ENCODE measurements around the gene SCN8A.

The SCN8A gene

DNA sequence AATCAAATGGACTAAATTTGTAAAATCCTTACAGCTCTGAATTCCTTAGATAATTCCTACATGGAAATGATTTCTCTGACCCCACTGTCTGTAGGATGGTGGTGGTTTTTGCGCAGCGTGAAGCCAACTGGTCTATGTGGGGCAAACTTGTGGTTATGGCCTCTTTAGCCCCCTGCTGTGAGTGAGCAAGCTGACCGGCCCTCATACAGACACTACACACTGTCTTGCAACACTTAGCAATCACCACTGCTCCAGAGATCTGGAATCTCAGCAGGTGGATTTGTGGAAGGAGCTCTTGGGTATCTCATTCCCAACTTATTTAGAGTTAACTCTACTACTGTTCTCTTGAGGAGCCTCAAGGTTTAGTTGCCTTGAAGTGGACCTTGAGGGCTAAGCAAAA, 70.2 kb downstream of the SCN8A start:
- TF ChIP-seq EZH2phosphoT487 (IDR thresholded peaks at IDR 0.05; ENCODE audit: low read length) = no peak
- no peak for TF ChIP-seq EZH2 (optimal IDR thresholded peaks at IDR 0.05; ENCODE audit: low read depth, low read length)
- TF ChIP-seq, protein P1, sequence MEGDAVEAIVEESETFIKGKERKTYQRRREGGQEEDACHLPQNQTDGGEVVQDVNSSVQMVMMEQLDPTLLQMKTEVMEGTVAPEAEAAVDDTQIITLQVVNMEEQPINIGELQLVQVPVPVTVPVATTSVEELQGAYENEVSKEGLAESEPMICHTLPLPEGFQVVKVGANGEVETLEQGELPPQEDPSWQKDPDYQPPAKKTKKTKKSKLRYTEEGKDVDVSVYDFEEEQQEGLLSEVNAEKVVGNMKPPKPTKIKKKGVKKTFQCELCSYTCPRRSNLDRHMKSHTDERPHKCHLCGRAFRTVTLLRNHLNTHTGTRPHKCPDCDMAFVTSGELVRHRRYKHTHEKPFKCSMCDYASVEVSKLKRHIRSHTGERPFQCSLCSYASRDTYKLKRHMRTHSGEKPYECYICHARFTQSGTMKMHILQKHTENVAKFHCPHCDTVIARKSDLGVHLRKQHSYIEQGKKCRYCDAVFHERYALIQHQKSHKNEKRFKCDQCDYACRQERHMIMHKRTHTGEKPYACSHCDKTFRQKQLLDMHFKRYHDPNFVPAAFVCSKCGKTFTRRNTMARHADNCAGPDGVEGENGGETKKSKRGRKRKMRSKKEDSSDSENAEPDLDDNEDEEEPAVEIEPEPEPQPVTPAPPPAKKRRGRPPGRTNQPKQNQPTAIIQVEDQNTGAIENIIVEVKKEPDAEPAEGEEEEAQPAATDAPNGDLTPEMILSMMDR (IDR thresholded peaks at IDR 0.05; ENCODE audit: low read length) = no peak
- no peaks in the 10 kb centered on the region for H3K79me2 ChIP-seq (ENCODE audit: low read length)

DNA sequence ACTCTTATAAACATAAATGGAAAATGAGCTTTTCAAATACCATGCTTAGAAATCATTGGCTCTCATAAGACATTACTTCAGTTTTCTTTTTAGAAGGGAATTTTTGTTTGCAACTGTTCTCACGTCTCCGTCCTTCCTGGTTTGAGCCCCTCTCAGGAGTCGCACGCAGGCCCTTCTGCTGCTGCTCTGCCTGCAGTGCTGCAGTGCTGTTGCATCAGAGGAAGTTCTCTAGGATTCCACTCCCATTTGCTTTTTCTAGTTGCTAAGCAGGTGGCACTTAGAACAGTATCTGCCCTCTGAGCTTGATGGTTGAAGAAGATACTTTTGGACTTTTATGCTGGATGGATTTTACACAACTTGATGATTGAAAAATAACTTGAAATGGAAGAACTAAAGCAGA, 70.8 kb downstream of the SCN8A start:
- H3K4me3 ChIP-seq (ENCODE audit: low read length) = no peak overlapping the region
- H3K4me1 ChIP-seq (ENCODE audit: low read length) = no peaks in the 10 kb centered on the region
- H4K20me1 ChIP-seq (ENCODE audit: insufficient read depth, low read length) = no peaks in the 10 kb centered on the region
- H3K9me3 ChIP-seq (replicated peaks; ENCODE audit: insufficient read depth, low read length) = no peaks in the 10 kb centered on the region
- no peak for TF ChIP-seq EZH2 (optimal IDR thresholded peaks at IDR 0.05; ENCODE audit: low read depth, low read length)
- no peak for TF ChIP-seq EZH2phosphoT487 (IDR thresholded peaks at IDR 0.05; ENCODE audit: low read length)
- TF ChIP-seq, protein P1 (IDR thresholded peaks at IDR 0.05; ENCODE audit: low read length) = no peak
- H3K9ac ChIP-seq (ENCODE audit: low read length) = no peak overlapping the region
- no peaks in the 10 kb centered on the region for H3K27me3 ChIP-seq (replicated peaks; ENCODE audit: insufficient read depth, low read length)
- no peaks in the 10 kb centered on the region for H3F3A ChIP-seq (ENCODE audit: insufficient read depth, low read length)
- no peak for DNase-seq
- no peaks in the 10 kb centered on the region for H3K36me3 ChIP-seq (replicated peaks; ENCODE audit: insufficient read depth, low read length)
- H3K4me2 ChIP-seq (ENCODE audit: low read depth, low read length) = no peak overlapping the region
- H3K79me2 ChIP-seq (ENCODE audit: low read length) = no peaks in the 10 kb centered on the region
- no peak overlapping the region for H2AFZ ChIP-seq (ENCODE audit: low read length)
- no peak overlapping the region for H3K27ac ChIP-seq (ENCODE audit: low read length)
- no peaks in the 10 kb centered on the region for H3K9me2 ChIP-seq (replicated peaks; ENCODE audit: insufficient read depth, low read length)

More for the DNA sequence above, 70.2 kb downstream of the SCN8A start:
- H3K9me3 ChIP-seq (replicated peaks; ENCODE audit: insufficient read depth, low read length) = no peaks in the 10 kb centered on the region
- no peaks in the 10 kb centered on the region for H3K4me1 ChIP-seq (ENCODE audit: low read length)
- H3K4me2 ChIP-seq (ENCODE audit: low read depth, low read length) = no peak overlapping the region
- H3K36me3 ChIP-seq (replicated peaks; ENCODE audit: insufficient read depth, low read length) = no peaks in the 10 kb centered on the region
- H3K27me3 ChIP-seq (replicated peaks; ENCODE audit: insufficient read depth, low read length) = no peaks in the 10 kb centered on the region
- DNase-seq = no peak
- H2AFZ ChIP-seq (ENCODE audit: low read length) = no peak overlapping the region
- H3F3A ChIP-seq (ENCODE audit: insufficient read depth, low read length) = no peaks in the 10 kb centered on the region
- no peak overlapping the region for H3K4me3 ChIP-seq (ENCODE audit: low read length)
- no peaks in the 10 kb centered on the region for H3K9me2 ChIP-seq (replicated peaks; ENCODE audit: insufficient read depth, low read length)
- no peak overlapping the region for H3K27ac ChIP-seq (ENCODE audit: low read length)
- no peaks in the 10 kb centered on the region for H4K20me1 ChIP-seq (ENCODE audit: insufficient read depth, low read length)
- H3K9ac ChIP-seq (ENCODE audit: low read length) = no peak overlapping the region

DNA sequence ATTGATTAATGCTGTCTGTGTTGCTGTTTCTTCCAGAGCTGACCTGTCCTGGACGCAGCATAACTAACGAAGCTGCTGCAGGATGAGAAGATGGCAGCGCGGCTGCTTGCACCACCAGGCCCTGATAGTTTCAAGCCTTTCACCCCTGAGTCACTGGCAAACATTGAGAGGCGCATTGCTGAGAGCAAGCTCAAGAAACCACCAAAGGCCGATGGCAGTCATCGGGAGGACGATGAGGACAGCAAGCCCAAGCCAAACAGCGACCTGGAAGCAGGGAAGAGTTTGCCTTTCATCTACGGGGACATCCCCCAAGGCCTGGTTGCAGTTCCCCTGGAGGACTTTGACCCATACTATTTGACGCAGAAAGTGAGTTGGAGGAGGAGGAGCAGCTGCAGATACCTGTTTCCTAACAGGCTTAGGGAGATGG, 71.7 kb downstream of the SCN8A start:
- H3K4me1 ChIP-seq (ENCODE audit: low read length) = no peaks in the 10 kb centered on the region
- H3K79me2 ChIP-seq (ENCODE audit: low read length) = no peaks in the 10 kb centered on the region
- H3K9me2 ChIP-seq (replicated peaks; ENCODE audit: insufficient read depth, low read length) = no peaks in the 10 kb centered on the region
- TF ChIP-seq EZH2phosphoT487 (IDR thresholded peaks at IDR 0.05; ENCODE audit: low read length) = no peak
- H3K9me3 ChIP-seq (replicated peaks; ENCODE audit: insufficient read depth, low read length) = no peaks in the 10 kb centered on the region
- H3K27me3 ChIP-seq (replicated peaks; ENCODE audit: insufficient read depth, low read length) = no peaks in the 10 kb centered on the region
- no peaks in the 10 kb centered on the region for H3K36me3 ChIP-seq (replicated peaks; ENCODE audit: insufficient read depth, low read length)
- no peak overlapping the region for H2AFZ ChIP-seq (ENCODE audit: low read length)
- no peak overlapping the region for H3K9ac ChIP-seq (ENCODE audit: low read length)
- H3K4me2 ChIP-seq (ENCODE audit: low read depth, low read length) = no peak overlapping the region
- H4K20me1 ChIP-seq (ENCODE audit: insufficient read depth, low read length) = no peaks in the 10 kb centered on the region
- no peaks in the 10 kb centered on the region for H3F3A ChIP-seq (ENCODE audit: insufficient read depth, low read length)
- H3K27ac ChIP-seq (ENCODE audit: low read length) = no peak overlapping the region
- DNase-seq = no peak
- no peak overlapping the region for H3K4me3 ChIP-seq (ENCODE audit: low read length)

DNA sequence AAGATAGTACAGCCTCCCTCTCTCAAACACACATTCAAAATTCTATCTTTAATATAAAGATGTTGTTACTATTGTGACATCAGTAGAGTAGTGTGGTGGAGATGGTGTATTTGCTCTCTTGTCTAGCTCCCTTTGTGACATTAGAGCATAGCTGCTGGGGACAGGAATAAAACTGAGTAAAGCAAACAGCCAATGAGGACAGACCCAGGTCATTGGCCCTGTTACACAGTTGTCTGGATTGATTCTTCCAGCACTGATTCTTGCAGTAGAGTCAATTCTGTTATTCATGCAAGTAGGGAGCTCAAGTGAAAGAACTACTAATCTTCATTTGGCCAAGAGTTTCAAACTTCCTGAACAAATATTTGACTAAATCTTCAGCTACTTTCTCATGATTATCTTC, 72.4 kb downstream of the SCN8A start:
- Histone ChIP-seq H3K9me3 (replicated peaks; ENCODE audit: insufficient read depth, low read length) (no peaks in the 10 kb centered on the region), H3K4me2 (ENCODE audit: low read depth, low read length) (no peak overlapping the region), H3F3A (ENCODE audit: insufficient read depth, low read length) (no peaks in the 10 kb centered on the region), H3K9me2 (replicated peaks; ENCODE audit: insufficient read depth, low read length) (no peaks in the 10 kb centered on the region), H3K36me3 (replicated peaks; ENCODE audit: insufficient read depth, low read length) (no peaks in the 10 kb centered on the region), H3K27ac (ENCODE audit: low read length) (no peak overlapping the region), H3K79me2 (ENCODE audit: low read length) (no peaks in the 10 kb centered on the region), H4K20me1 (ENCODE audit: insufficient read depth, low read length) (no peaks in the 10 kb centered on the region), H3K4me3 (ENCODE audit: low read length) (no peak overlapping the region), H3K4me1 (ENCODE audit: low read length) (no peaks in the 10 kb centered on the region), H3K27me3 (replicated peaks; ENCODE audit: insufficient read depth, low read length) (no peaks in the 10 kb centered on the region), H3K9ac (ENCODE audit: low read length) (no peak overlapping the region), H2AFZ (ENCODE audit: low read length) (no peak overlapping the region)
- DNase-seq = no peak
- TF ChIP-seq, protein P1 (IDR thresholded peaks at IDR 0.05; ENCODE audit: low read length) = no peak

All from MM.1S (cell line).